PC-3 (cell line): ENCODE results near the gene PEX14.

Experiments used
- EZH2 ChIP-seq: fragments of 300-600 bp; sonication (generic); IDR thresholded peaks from one replicate; pipeline ENCODE4 v1.6.1; 2017; ENCODE audit warnings: antibody characterized with exemption, mild to moderate bottlenecking, low read length; ENCODE audit not compliant: unreplicated experiment
- EZH2phosphoT487 ChIP-seq: fragments of 300-600 bp; sonication (generic); IDR thresholded peaks from 2 replicates; pipeline ENCODE4 v1.6.1; 2018; ENCODE audit warnings: mild to moderate bottlenecking, antibody characterized with exemption, low read length, borderline replicate concordance
- TF ChIP-seq, protein P1 (sequence below): fragments of 300-600 bp; sonication (generic); conservative IDR thresholded peaks from 2 replicates; pipeline ENCODE4 v1.5.1; 2017; ENCODE audit warnings: antibody characterized with exemption, low read depth, mild to moderate bottlenecking, low read length

DNA sequence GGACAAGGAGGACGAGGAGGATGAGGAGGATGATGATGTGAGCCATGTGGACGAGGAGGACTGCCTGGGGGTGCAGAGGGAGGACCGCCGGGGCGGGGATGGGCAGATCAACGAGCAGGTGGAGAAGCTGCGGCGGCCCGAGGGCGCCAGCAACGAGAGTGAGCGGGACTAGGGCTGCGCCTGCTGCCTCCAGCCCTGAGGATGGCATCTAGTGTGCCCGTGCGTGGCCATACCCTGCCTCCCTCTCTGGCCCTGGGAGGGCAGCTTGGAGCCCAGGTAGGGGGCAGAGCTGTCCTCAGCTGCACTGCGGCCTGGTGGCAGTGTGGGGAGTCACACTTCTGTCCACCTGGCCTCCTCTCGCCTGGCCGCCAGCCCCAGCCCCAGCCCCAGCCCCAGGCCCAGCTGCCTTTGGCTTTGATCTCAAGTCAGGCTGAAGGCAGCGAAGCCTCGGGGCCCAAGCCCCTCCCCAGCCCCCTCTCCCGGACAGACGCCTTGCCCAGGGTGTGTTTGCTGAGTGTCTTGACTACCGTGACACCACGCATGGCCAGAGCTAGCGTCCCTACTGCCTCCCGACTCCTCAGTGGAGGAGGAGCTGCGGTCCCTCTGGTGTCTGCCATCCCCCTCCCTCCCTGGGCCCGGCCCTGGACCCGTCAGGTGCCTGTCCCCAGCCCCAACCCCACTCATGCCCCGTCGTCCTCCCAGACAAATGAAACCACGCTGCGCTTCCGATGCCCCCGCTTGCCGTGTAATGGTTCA, 155.2 kb downstream of the PEX14 start:
- TF ChIP-seq, protein P1, sequence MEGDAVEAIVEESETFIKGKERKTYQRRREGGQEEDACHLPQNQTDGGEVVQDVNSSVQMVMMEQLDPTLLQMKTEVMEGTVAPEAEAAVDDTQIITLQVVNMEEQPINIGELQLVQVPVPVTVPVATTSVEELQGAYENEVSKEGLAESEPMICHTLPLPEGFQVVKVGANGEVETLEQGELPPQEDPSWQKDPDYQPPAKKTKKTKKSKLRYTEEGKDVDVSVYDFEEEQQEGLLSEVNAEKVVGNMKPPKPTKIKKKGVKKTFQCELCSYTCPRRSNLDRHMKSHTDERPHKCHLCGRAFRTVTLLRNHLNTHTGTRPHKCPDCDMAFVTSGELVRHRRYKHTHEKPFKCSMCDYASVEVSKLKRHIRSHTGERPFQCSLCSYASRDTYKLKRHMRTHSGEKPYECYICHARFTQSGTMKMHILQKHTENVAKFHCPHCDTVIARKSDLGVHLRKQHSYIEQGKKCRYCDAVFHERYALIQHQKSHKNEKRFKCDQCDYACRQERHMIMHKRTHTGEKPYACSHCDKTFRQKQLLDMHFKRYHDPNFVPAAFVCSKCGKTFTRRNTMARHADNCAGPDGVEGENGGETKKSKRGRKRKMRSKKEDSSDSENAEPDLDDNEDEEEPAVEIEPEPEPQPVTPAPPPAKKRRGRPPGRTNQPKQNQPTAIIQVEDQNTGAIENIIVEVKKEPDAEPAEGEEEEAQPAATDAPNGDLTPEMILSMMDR = 0 out of 2 replicates have a peak, but pooled peaks have one; percentile 12
- TF ChIP-seq EZH2 (no peak), EZH2phosphoT487 (no peak)
